HEK293T (cell line): ENCODE data around the gene KDM2A.

Source experiments
- CTCF ChIA-PET: fragments of 350-600 bp; formaldehyde crosslinking; extraction: SDS; loops from one replicate; lab custom pipeline; 2021; ENCODE audit warnings: antibody characterized with exemption, inconsistent platforms; lab: Yijun Ruan, JAX
- POLR2A ChIA-PET: fragments of 350-600 bp; formaldehyde crosslinking; extraction: SDS; loops from one replicate; lab custom pipeline; 2020; ENCODE audit warnings: antibody characterized with exemption, inconsistent platforms; lab: Yijun Ruan, JAX
- DNase-seq: peaks from one replicate; pipeline ENCODE4 v3.0.0; 2012; ENCODE audit warnings: mixed read lengths; ENCODE audit errors: extremely low spot score
- ARNT ChIP-seq: fragments of 450-650 bp; IDR thresholded peaks from 2 replicates; pipeline ENCODE4 v1.6.1; 2017; ENCODE audit warnings: mild to moderate bottlenecking
- BHLHE40 ChIP-seq: fragments of 450-650 bp; IDR thresholded peaks from 2 replicates; pipeline ENCODE4 v1.6.1; 2016; ENCODE audit warnings: mild to moderate bottlenecking, moderate library complexity, borderline replicate concordance
- CTBP1 ChIP-seq: fragments of 450-650 bp; IDR thresholded peaks from 2 replicates; pipeline ENCODE4 v1.6.1; 2016; ENCODE audit warnings: borderline replicate concordance
- ELF4 ChIP-seq: fragments of 450-650 bp; IDR thresholded peaks from 2 replicates; pipeline ENCODE4 v1.6.1; 2017; ENCODE audit warnings: antibody characterized with exemption
- FOXA1 ChIP-seq: fragments of 450-650 bp; IDR thresholded peaks from 2 replicates; pipeline ENCODE4 v1.6.1; 2016; ENCODE audit warnings: mild to moderate bottlenecking
- FOXK2 ChIP-seq: fragments of 450-650 bp; IDR thresholded peaks from 2 replicates; pipeline ENCODE4 v1.6.1; 2016; ENCODE audit warnings: mild to moderate bottlenecking
- FOXM1 ChIP-seq: fragments of 450-650 bp; IDR thresholded peaks from 2 replicates; pipeline ENCODE4 v1.6.1; 2017; ENCODE audit warnings: mild to moderate bottlenecking, borderline replicate concordance
- HDGF ChIP-seq: fragments of 450-650 bp; IDR thresholded peaks from 2 replicates; pipeline ENCODE4 v1.6.1; 2017; ENCODE audit warnings: antibody characterized with exemption, borderline replicate concordance
- L3MBTL2 ChIP-seq: fragments of 450-650 bp; conservative IDR thresholded peaks from 2 replicates; pipeline ENCODE4 v1.6.1; 2016; ENCODE audit warnings: mild to moderate bottlenecking
- LEF1 ChIP-seq: fragments of 450-650 bp; IDR thresholded peaks from 2 replicates; pipeline ENCODE4 v1.6.1; 2017; ENCODE audit warnings: mild to moderate bottlenecking, borderline replicate concordance
- NFRKB ChIP-seq: fragments of 450-650 bp; IDR thresholded peaks from 2 replicates; pipeline ENCODE4 v1.6.1; 2016; ENCODE audit warnings: mild to moderate bottlenecking, moderate library complexity
- PKNOX1 ChIP-seq: fragments of 450-650 bp; IDR thresholded peaks from 2 replicates; pipeline ENCODE4 v1.6.1; 2016
- SP1 ChIP-seq: fragments of 450-650 bp; IDR thresholded peaks from 2 replicates; pipeline ENCODE4 v1.6.1; 2017
- SUZ12 ChIP-seq: fragments of 450-650 bp; IDR thresholded peaks from 2 replicates; pipeline ENCODE4 v1.6.1; 2016; ENCODE audit warnings: mild to moderate bottlenecking
- TARDBP ChIP-seq: fragments of 450-650 bp; IDR thresholded peaks from 2 replicates; pipeline ENCODE4 v1.6.1; 2016
- ZNF384 ChIP-seq: fragments of 450-650 bp; IDR thresholded peaks from 2 replicates; pipeline ENCODE4 v1.6.1; 2016

The KDM2A gene

GRCh38 chr11:67287355-67288197, 168.5 kb downstream of the KDM2A start:
- CTCF ChIA-PET = interaction anchor here (1.4 kb wide), 1 partner anchor 64 kb away, joined by 3 read pairs; no protein-coding TSS in a partner anchor
- POLR2A ChIA-PET = interaction anchor here (0.9 to 3.8 kb wide), 10 partner anchors 10 to 64 kb away, joined by 3 to 27 read pairs (median 4); partner anchors contain the start of genes GRK2 and SSH3
- no peak for DNase-seq
- TF ChIP-seq SP1 = no peak

GRCh38 chr11:67288198-67288451, 169.1 kb downstream of the KDM2A start:
- POLR2A ChIA-PET = interaction anchor here (0.9 to 3.8 kb wide), 11 partner anchors 11 to 64 kb away, joined by 3 to 27 read pairs (median 4); partner anchors contain the start of genes GRK2 and SSH3
- TF ChIP-seq FOXM1 (no peak), HDGF (0 out of 2 replicates have a peak, but pooled peaks have one; percentile 20)

GRCh38 chr11:67288452-67289225, 169.6 kb downstream of the KDM2A start:
- CTCF ChIA-PET = interaction anchor here (0.6 to 1.4 kb wide), 4 partner anchors 15 to 1221 kb away, joined by 3 read pairs; partner anchors contain the start of gene SSH3
- POLR2A ChIA-PET = interaction anchor here (0.6 to 3.8 kb wide), 17 partner anchors 9 to 205 kb away, joined by 3 to 27 read pairs (median 4); partner anchors contain the start of genes GRK2 and SSH3
- DNase-seq = peak; percentile 88
- TF ChIP-seq L3MBTL2 = peak; percentile 88
- TF ChIP-seq SP1 = no peak

More at GRCh38 chr11:67288198-67288451, 169.1 kb downstream of the KDM2A start:
- DNase-seq = no peak
- CTCF ChIA-PET = interaction anchor here (1.2 to 1.4 kb wide), 2 partner anchors 30 to 63 kb away, joined by 3 read pairs; no protein-coding TSS in a partner anchor

- no peak for DNase-seq
- ChIA-PET POLR2A (interaction anchor here (0.6 to 3.8 kb wide), 11 partner anchors 9 to 206 kb away, joined by 3 to 27 read pairs (median 5); partner anchors contain the start of genes GRK2 and SSH3), CTCF (interaction anchor here (0.6 to 1.4 kb wide), 4 partner anchors 14 to 1222 kb away, joined by 3 read pairs; partner anchors contain the start of gene SSH3)
- no peak for TF ChIP-seq TARDBP
- no peak for TF ChIP-seq ARNT
- TF ChIP-seq BHLHE40 = no peak
Observed at GRCh38 chr11:67289226-67289650, 170.2 kb downstream of the KDM2A start, which contains the start of gene ANKRD13D. TSS of gene ANKRD13D (plus strand) at chr11:67289303. CDS start at chr11:67289461, 158 bp downstream.

GRCh38 chr11:67289651-67290479, 170.8 kb downstream of the KDM2A start:
- DNase-seq = no peak
- CTCF ChIA-PET = interaction anchor here (1.2 kb wide), 1 partner anchor 28 kb away, joined by 3 read pairs; no protein-coding TSS in a partner anchor
- POLR2A ChIA-PET = interaction anchor here (0.8 to 3.8 kb wide), 6 partner anchors 8 to 53 kb away, joined by 4 to 27 read pairs (median 6); partner anchors contain the start of genes GRK2 and SSH3
- TF ChIP-seq ARNT (no peak), ZNF384 (no peak), HDGF (no peak), SUZ12 (no peak), ELF4 (no peak), PKNOX1 (no peak), FOXM1 (no peak), SP1 (no peak)

- CTCF ChIA-PET = no interaction called here
Observed at GRCh38 chr11:67290801-67291200, 171.7 kb downstream of the KDM2A start.

More at GRCh38 chr11:67290801-67291200, 171.7 kb downstream of the KDM2A start:
- DNase-seq = no peak
- POLR2A ChIA-PET = interaction anchor here (3.4 to 3.8 kb wide), 2 partner anchors 11 to 27 kb away, joined by 23 to 27 read pairs; partner anchors contain the start of gene SSH3
- TF ChIP-seq HDGF (no peak), LEF1 (no peak), ELF4 (no peak), FOXK2 (no peak), SP1 (no peak), TARDBP (no peak), BHLHE40 (no peak), L3MBTL2 (no peak), FOXA1 (no peak), FOXM1 (no peak), ARNT (no peak), CTBP1 (no peak), NFRKB (no peak), PKNOX1 (no peak)
